Bronchial epithelial cell (primary cell): ENCODE data around the gene PAIP2B. TPM values are rescaled to one million over a fixed set of nuclear protein-coding genes. Genes with fewer than 3 reads are reported as not detected.

Experiments
- DNase-seq: peaks from one replicate; pipeline ENCODE4 v3.0.0-alpha.2; 2010; ENCODE audit warnings: low read depth
- FAIRE-seq: peaks from 2 replicates; lab custom pipeline; 2011; peaks lifted over from hg19 to GRCh38; lab: Jason Lieb, UNC
- H3K27me3 ChIP-seq: 2 replicates; pipeline ENCODE4 v1.5.1; 2011; ENCODE audit warnings: low read length; ENCODE audit not compliant: control insufficient read depth, insufficient read depth
- H3K36me3 ChIP-seq: 2 replicates; pipeline ENCODE4 v1.5.1; 2011; ENCODE audit warnings: low read length; ENCODE audit not compliant: control insufficient read depth, insufficient read depth
- H3K4me3 ChIP-seq: 2 replicates; pipeline ENCODE4 v1.5.1; 2011; ENCODE audit warnings: mild to moderate bottlenecking, low read depth, low read length, control low read depth
- CTCF ChIP-seq: IDR thresholded peaks from 2 replicates; pipeline ENCODE4 v1.5.1; 2011; ENCODE audit warnings: mild to moderate bottlenecking, moderate library complexity, low read length, control low read depth, inconsistent platforms; ENCODE audit not compliant: insufficient read depth, severe bottlenecking
- total RNA-seq: library from RNA; depleted of rRNA; stranded (reverse); fragments of >200 nt; gene quantifications from 2 replicates; pipeline ENCODE4 v1.2.1, GENCODE V29; 2014

PAIP2B gene
- total RNA-seq, 1 donor from 2014 or later: 1.3 TPM

GRCh38 chr2:71148506-71149063 is 78.3 kb downstream of the PAIP2B start:
- no peak for FAIRE-seq
- Histone ChIP-seq H3K36me3 (peaks cover 15% of the 10 kb centered on the region), H3K27me3 (no peaks in the 10 kb centered on the region), H3K4me3 (no peak overlapping the region)
- no peak for TF ChIP-seq CTCF
- no peak for DNase-seq

DNA sequence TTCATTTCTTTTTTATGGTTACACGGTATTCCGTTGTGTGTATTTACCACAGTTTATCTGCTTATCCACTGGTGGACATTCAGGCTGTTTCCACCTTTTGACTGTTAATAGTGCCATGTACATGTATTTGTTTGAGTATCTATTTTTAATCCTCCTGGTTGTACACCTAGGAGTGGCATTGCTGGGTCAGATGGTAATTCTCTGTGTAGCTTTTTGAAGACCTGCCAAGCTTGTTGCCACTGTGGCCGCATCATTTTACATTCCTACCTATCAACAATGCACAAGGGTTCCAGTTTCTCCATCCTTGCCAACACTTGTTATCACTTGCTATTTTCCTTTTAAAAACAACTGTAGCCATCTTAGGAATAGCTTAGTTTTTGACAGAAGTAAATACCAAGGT is 83.1 kb downstream of the PAIP2B start:
- peaks cover 21% of the 10 kb centered on the region for H3K36me3 ChIP-seq
- no peak overlapping the region for H3K4me3 ChIP-seq
- FAIRE-seq: no peak
- no peak for TF ChIP-seq CTCF
- no peaks in the 10 kb centered on the region for H3K27me3 ChIP-seq
- DNase-seq: no peak

- FAIRE-seq (no peak), DNase-seq (no peak)
- Histone ChIP-seq H3K27me3 (no peaks in the 10 kb centered on the region), H3K36me3 (peaks cover 13% of the 10 kb centered on the region), H3K4me3 (no peak overlapping the region)
- no peak for TF ChIP-seq CTCF
Measured at GRCh38 chr2:71136174-71136573, 90.7 kb downstream of the PAIP2B start.

DNA sequence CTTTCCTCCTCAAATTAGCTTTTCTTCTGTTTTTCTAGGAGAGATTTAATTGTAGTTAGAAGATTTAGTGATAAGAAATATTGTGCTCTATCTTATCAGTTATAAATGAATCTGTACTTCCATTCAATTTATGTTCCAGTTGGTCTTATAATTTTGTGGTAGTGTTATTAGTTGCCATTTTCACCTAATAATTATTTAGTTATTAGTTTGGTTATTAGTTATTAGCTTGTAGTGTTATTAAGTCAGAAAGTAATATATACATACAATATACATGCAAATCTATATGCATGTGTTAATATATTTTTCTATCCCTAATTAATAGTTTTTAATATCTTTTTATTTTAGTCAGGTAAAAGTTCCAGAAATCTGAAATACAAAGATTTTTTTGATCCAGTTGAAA is 93.3 kb downstream of the PAIP2B start:
- no peak for DNase-seq
- Histone ChIP-seq H3K36me3 (peaks cover 7% of the 10 kb centered on the region), H3K27me3 (no peaks in the 10 kb centered on the region), H3K4me3 (no peak overlapping the region)
- no peak for TF ChIP-seq CTCF
- no peak for FAIRE-seq

Other genes starting within 250 kb of the PAIP2B start
- not detected in 2 replicates for gene ANKRD53, start 248.5 kb downstream of the PAIP2B start, total RNA-seq
- gene TEX261, start 232.2 kb downstream of the PAIP2B start, total RNA-seq: 11.1 and 14.1 TPM in 2 replicates
- 31.3 and 75.0 TPM in 2 replicates for gene NAGK, start 158.5 kb downstream of the PAIP2B start, total RNA-seq
- 6.1 and 12.8 TPM in 2 replicates for gene MCEE, start 96.9 kb downstream of the PAIP2B start, total RNA-seq
- 11.4 and 12.1 TPM in 2 replicates for gene MPHOSPH10, start 96.5 kb downstream of the PAIP2B start, total RNA-seq
- 86.9 and 112 TPM in 2 replicates for gene ZNF638, start 104.7 kb upstream of the PAIP2B start, total RNA-seq
- under 0.01 and 2.7 TPM in 2 replicates for gene DYSF, start 226.5 kb upstream of the PAIP2B start, total RNA-seq